Measurements from ENCODE around the gene XG. TPM values are rescaled to one million over a fixed set of nuclear protein-coding genes. Genes with fewer than 3 reads are reported as not detected.
"Not testable (repeated sequence)": the region's sequence is repeated elsewhere in the genome, so short reads cannot be mapped to it uniquely, and the experiment has no call there.

The XG gene
- total RNA-seq, 1 donor from 2014 or later: 5.9 TPM

DNA sequence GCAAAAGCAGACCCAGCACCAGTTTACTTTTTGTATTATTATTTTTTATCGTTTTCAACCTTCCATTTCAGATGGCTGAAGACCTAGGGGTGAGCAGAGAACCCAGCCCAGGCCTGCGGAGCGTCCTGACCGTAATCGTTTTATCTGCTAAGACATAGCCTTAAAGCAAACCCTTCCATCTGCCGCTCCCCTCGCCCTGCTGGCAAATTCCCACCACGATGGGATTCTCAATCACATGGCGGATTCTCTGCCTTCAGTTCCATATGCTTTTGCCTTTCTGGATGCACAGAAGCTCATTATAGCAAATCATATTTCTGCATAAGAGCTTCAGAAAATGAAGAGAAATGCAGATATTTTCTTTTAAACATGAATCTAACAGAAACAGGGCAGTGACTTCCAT lies 18.6 kb upstream of the XG start:
- TF ChIP-seq POLR2AphosphoS5 (IDR thresholded peaks at IDR 0.05; ENCODE audit: insufficient read depth in 1 of 2, low read depth in 1 of 2) (no peak), CTCF (IDR thresholded peaks at IDR 0.05) (no peak), POLR2A (IDR thresholded peaks at IDR 0.05) (no peak)
- intact Hi-C loops (cut with DNase I): no loop called here
- H3K4me1 ChIP-seq: no peaks in the 10 kb centered on the region
- H3K36me3 ChIP-seq: peaks cover 0 to 31% of the 10 kb centered on the region in 2 donors
- no peak overlapping the region for H3K27ac ChIP-seq
- no peaks in the 10 kb centered on the region for H3K27me3 ChIP-seq
- H3K9me3 ChIP-seq: no peaks in the 10 kb centered on the region
- H3K4me3 ChIP-seq: no peak overlapping the region
- DNase-seq (ENCODE audit: extremely low spot score in 2 of 2): no peak

GRCh38 chrX:2735270-2735669 lies 16.6 kb upstream of the XG start:
- intact Hi-C loops (cut with DNase I): no loop called here
- no peak for DNase-seq (ENCODE audit: extremely low spot score in 2 of 2)
- Histone ChIP-seq H3K4me3 (no peak overlapping the region), H3K9me3 (no peaks in the 10 kb centered on the region), H3K36me3 (peaks cover 3 to 27% of the 10 kb centered on the region in 2 donors), H3K27ac (no peak overlapping the region), H3K4me1 (no peaks in the 10 kb centered on the region), H3K27me3 (no peaks in the 10 kb centered on the region)
- TF ChIP-seq CTCF (IDR thresholded peaks at IDR 0.05) (no peak), POLR2A (IDR thresholded peaks at IDR 0.05) (no peak), POLR2AphosphoS5 (IDR thresholded peaks at IDR 0.05; ENCODE audit: insufficient read depth in 1 of 2, low read depth in 1 of 2) (no peak)

GRCh38 chrX:2740672-2741071 lies 11.2 kb upstream of the XG start:
- H3K4me1 ChIP-seq: no peaks in the 10 kb centered on the region
- intact Hi-C loops (cut with DNase I): no loop called here
- no peak for DNase-seq (ENCODE audit: extremely low spot score in 2 of 2)
- H3K4me3 ChIP-seq: no peak overlapping the region
- no peaks in the 10 kb centered on the region for H3K27me3 ChIP-seq
- no peaks in the 10 kb centered on the region for H3K9me3 ChIP-seq
- H3K36me3 ChIP-seq: peaks cover 4 to 38% of the 10 kb centered on the region in 2 donors
- TF ChIP-seq CTCF (IDR thresholded peaks at IDR 0.05) (no peak), POLR2AphosphoS5 (IDR thresholded peaks at IDR 0.05; ENCODE audit: insufficient read depth in 1 of 2, low read depth in 1 of 2) (no peak), POLR2A (IDR thresholded peaks at IDR 0.05) (no peak)
- H3K27ac ChIP-seq: no peak overlapping the region

GRCh38 chrX:2741386-2741785 lies 10.5 kb upstream of the XG start:
- H3K4me3 ChIP-seq: no peak overlapping the region
- intact Hi-C loops (cut with DNase I): no loop called here
- no peaks in the 10 kb centered on the region for H3K9me3 ChIP-seq
- TF ChIP-seq CTCF (IDR thresholded peaks at IDR 0.05): no peak
- TF ChIP-seq POLR2AphosphoS5 (IDR thresholded peaks at IDR 0.05; ENCODE audit: insufficient read depth in 1 of 2, low read depth in 1 of 2): no peak
- no peak for TF ChIP-seq POLR2A (IDR thresholded peaks at IDR 0.05)
- DNase-seq (ENCODE audit: extremely low spot score in 2 of 2): no peak
- H3K27me3 ChIP-seq: no peaks in the 10 kb centered on the region
- H3K27ac ChIP-seq: no peak overlapping the region
- H3K4me1 ChIP-seq: no peaks in the 10 kb centered on the region
- H3K36me3 ChIP-seq: peaks cover 4 to 38% of the 10 kb centered on the region in 2 donors

DNA sequence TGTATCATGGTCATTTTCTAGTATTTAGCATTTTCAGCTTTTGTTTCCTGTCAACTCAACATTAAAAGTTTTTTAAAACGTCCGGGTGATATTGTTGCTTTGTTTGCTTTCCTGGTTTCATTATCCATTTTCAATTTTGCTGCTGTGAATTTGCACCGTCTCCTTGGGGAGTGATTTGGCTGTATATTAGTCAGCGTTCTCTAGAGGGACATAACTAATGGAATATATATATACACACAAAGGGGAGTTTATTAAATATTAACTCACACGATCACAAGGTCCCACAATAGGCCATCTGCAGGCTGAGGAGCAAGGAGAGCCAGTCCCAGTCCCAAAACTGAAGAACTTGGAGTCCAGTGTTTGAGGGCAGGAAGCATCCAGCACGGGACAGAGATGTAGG lies 5.6 kb upstream of the XG start:
- H3K27me3 ChIP-seq; intact Hi-C loops (cut with DNase I): not testable (repeated sequence)
- peak overlapping the region; percentile 33 for H3K27ac ChIP-seq

More for the DNA sequence above, 5.6 kb upstream of the XG start:
- H3K9me3 ChIP-seq; H3K4me1 ChIP-seq; DNase-seq (ENCODE audit: extremely low spot score in 2 of 2); H3K4me3 ChIP-seq; H3K36me3 ChIP-seq: not testable (repeated sequence)
